IMR-90 (cell line): Measurements from ENCODE around the gene RASL10A. TPM values are rescaled to one million over a fixed set of nuclear protein-coding genes. Genes with fewer than 3 reads are reported as not detected.

ENCODE experiments used
- ATAC-seq: fragments of 200-7000 bp; cut with Tn5 transposase; 2 replicates; pipeline ENCODE4 v1.9.1; 2020; ENCODE audit warnings: low read depth, mild to moderate bottlenecking, moderate library complexity
- BruUV-seq: library from RNA; stranded (reverse); fragments of 400-500 nt; replicated peaks from 2 replicates; lab custom pipeline; 2021; lab: Mats Ljungman, UMichigan
- CTCF ChIA-PET: fragments of 300-600 bp; formaldehyde crosslinking; extraction: SDS; loops from one replicate; lab custom pipeline; 2021; ENCODE audit warnings: antibody characterized with exemption; lab: Yijun Ruan, JAX
- POLR2A ChIA-PET: fragments of 300-600 bp; sonication (Branson Sonifier 250); formaldehyde crosslinking; loops from one replicate; lab custom pipeline; 2022; ENCODE audit warnings: antibody characterized with exemption; ENCODE audit not compliant: unreplicated experiment; lab: Charles Lee
- DNase-seq: peaks from one replicate; pipeline ENCODE4 v3.0.0; 2013
- H2AFZ ChIP-seq: replicated peaks from 2 replicates; pipeline ENCODE3; 2013; ENCODE audit warnings: low read length, mild to moderate bottlenecking; ENCODE audit not compliant: poor library complexity
- H2AK5ac ChIP-seq: 2 replicates; pipeline ENCODE4 v1.6.1; 2013; ENCODE audit warnings: low read depth, low read length, inconsistent platforms
- H2AK9ac ChIP-seq: replicated peaks from 2 replicates; pipeline ENCODE3; 2013; ENCODE audit warnings: mild to moderate bottlenecking, low read depth, low read length, moderate library complexity; ENCODE audit not compliant: poor library complexity
- H2BK120ac ChIP-seq: 2 replicates; pipeline ENCODE4 v1.6.1; 2013; ENCODE audit warnings: low read depth, low read length, inconsistent platforms
- H2BK15ac ChIP-seq: 3 replicates; pipeline ENCODE4 v1.6.1; 2013; ENCODE audit warnings: low read depth, low read length, inconsistent platforms
- H2BK20ac ChIP-seq: 2 replicates; pipeline ENCODE4 v1.6.1; 2013; ENCODE audit warnings: low read depth, mild to moderate bottlenecking, inconsistent platforms, low read length, moderate library complexity
- H2BK5ac ChIP-seq: 2 replicates; pipeline ENCODE4 v1.6.1; 2013; ENCODE audit warnings: mild to moderate bottlenecking, low read depth, low read length, inconsistent platforms; ENCODE audit not compliant: poor library complexity, severe bottlenecking
- H3K14ac ChIP-seq: replicated peaks from 2 replicates; pipeline ENCODE4 v1.6.1; 2013; ENCODE audit warnings: low read depth, low read length, inconsistent platforms
- H3K18ac ChIP-seq: 2 replicates; pipeline ENCODE4 v1.6.1; 2013; ENCODE audit warnings: low read depth, low read length, control low read depth
- H3K23ac ChIP-seq: 2 replicates; pipeline ENCODE4 v1.6.1; 2013; ENCODE audit warnings: low read depth, low read length, inconsistent platforms
- H3K27ac ChIP-seq: 2 replicates; pipeline ENCODE4 v1.5.1; 2013; ENCODE audit warnings: mild to moderate bottlenecking, control low read depth, low read length; ENCODE audit not compliant: insufficient read depth
- H3K27me3 ChIP-seq: 2 replicates; pipeline ENCODE4 v1.6.1; 2013; ENCODE audit warnings: low read length; ENCODE audit not compliant: control insufficient read depth, insufficient read depth
- H3K36me3 ChIP-seq: 2 replicates; pipeline ENCODE4 v1.6.1; 2013; ENCODE audit warnings: low read length, mixed read lengths; ENCODE audit not compliant: control insufficient read depth, insufficient read depth
- H3K4ac ChIP-seq: 2 replicates; pipeline ENCODE4 v1.6.1; 2013; ENCODE audit warnings: low read depth, low read length, inconsistent platforms
- H3K4me1 ChIP-seq: 2 replicates; pipeline ENCODE4 v1.6.1; 2013; ENCODE audit warnings: low read length, mixed read lengths; ENCODE audit not compliant: control insufficient read depth, insufficient read depth
- H3K4me2 ChIP-seq: 2 replicates; pipeline ENCODE4 v1.6.1; 2013; ENCODE audit warnings: low read depth, mild to moderate bottlenecking, control low read depth, low read length, moderate library complexity
- H3K4me3 ChIP-seq: 2 replicates; pipeline ENCODE4 v1.5.1; 2013; ENCODE audit warnings: low read depth, mild to moderate bottlenecking, control low read depth, low read length, moderate library complexity; ENCODE audit not compliant: insufficient read depth
- H3K56ac ChIP-seq: 2 replicates; pipeline ENCODE4 v1.6.1; 2013; ENCODE audit warnings: low read length, inconsistent platforms; ENCODE audit not compliant: insufficient read depth; ENCODE audit errors: extremely low read depth
- H3K79me1 ChIP-seq, 2 experiments: 2 replicates each; pipeline ENCODE4 v1.6.1; 2013; ENCODE audit warnings: low read length in 2 of 2, inconsistent platforms in 1 of 2, low read depth in 1 of 2
- H3K9ac ChIP-seq: 2 replicates; pipeline ENCODE4 v1.6.1; 2013; ENCODE audit warnings: low read depth, low read length, control low read depth
- H3K9me1 ChIP-seq: 2 replicates; pipeline ENCODE4 v1.6.1; 2013; ENCODE audit warnings: low read length, inconsistent platforms; ENCODE audit not compliant: insufficient read depth
- H3K9me3 ChIP-seq: 2 replicates; pipeline ENCODE4 v1.6.1; 2013; ENCODE audit warnings: low read length; ENCODE audit not compliant: control insufficient read depth, insufficient read depth
- H4K20me1 ChIP-seq: 2 replicates; pipeline ENCODE4 v1.6.1; 2013; ENCODE audit warnings: low read length, inconsistent platforms; ENCODE audit not compliant: insufficient read depth
- H4K5ac ChIP-seq: 2 replicates; pipeline ENCODE4 v1.6.1; 2013; ENCODE audit warnings: mild to moderate bottlenecking, low read depth, low read length, control low read depth
- H4K8ac ChIP-seq, 2 experiments: 2 replicates each; pipeline ENCODE4 v1.6.1; 2013; ENCODE audit warnings: low read depth in 2 of 2, low read length in 2 of 2, control low read depth in 1 of 2, inconsistent platforms in 1 of 2
- H4K91ac ChIP-seq: 2 replicates; pipeline ENCODE4 v1.6.1; 2013; ENCODE audit warnings: low read depth, low read length, inconsistent platforms; ENCODE audit not compliant: insufficient read depth
- BHLHE40 ChIP-seq: fragments of 150-350 bp; IDR thresholded peaks from 2 replicates; pipeline ENCODE4 v1.6.1; 2016; ENCODE audit warnings: mild to moderate bottlenecking, low read depth, low read length
- CTCF ChIP-seq: conservative IDR thresholded peaks from 2 replicates; pipeline ENCODE4 v1.5.1; 2012; ENCODE audit warnings: mild to moderate bottlenecking, low read depth, low read length, improper control_type of control experiment
- NFE2L2 ChIP-seq: fragments of 150-350 bp; IDR thresholded peaks from 2 replicates; pipeline ENCODE4 v1.6.1; 2016; ENCODE audit warnings: low read depth, mild to moderate bottlenecking, low read length
- RCOR1 ChIP-seq: IDR thresholded peaks from 2 replicates; pipeline ENCODE4 v1.6.1; 2012; ENCODE audit warnings: mild to moderate bottlenecking, low read length, improper control_type of control experiment; ENCODE audit not compliant: insufficient replicate concordance
- RFX5 ChIP-seq: IDR thresholded peaks from 2 replicates; pipeline ENCODE4 v1.8.0; 2012; ENCODE audit warnings: low read depth, mild to moderate bottlenecking, low read length, moderate library complexity
- USF2 ChIP-seq: fragments of 150-350 bp; IDR thresholded peaks from 2 replicates; pipeline ENCODE4 v1.6.1; 2017; ENCODE audit warnings: mild to moderate bottlenecking, antibody characterized with exemption, low read length, low read depth
- WGBS, 2 experiments: methylation state at CpG; one replicate each; pipeline versions ENCODE4 v1.1.5 to v1.1.7; 2013; ENCODE audit warnings: missing lambda C conversion rate in 2 of 2; ENCODE audit not compliant: insufficient read length in 1 of 2; ENCODE audit errors: extremely low coverage in 2 of 2; 5-methylcytosine and 5-hydroxymethylcytosine counted together
- dilution Hi-C: fragments of 300-500 bp; cut with HindIII; formaldehyde crosslinking; loops from one replicate; pipeline ENCODE4 v1.14.3; 2018; ENCODE audit warnings: low sequenced_read_pairs; ENCODE audit not compliant: unreplicated experiment
- in situ Hi-C: fragments of 300-500 bp; cut with MboI; formaldehyde crosslinking; loops from 3 replicates; pipeline ENCODE4 v1.14.3; 2019; ENCODE audit warnings: low sequenced_read_pairs, inconsistent platforms, mixed read lengths
- intact Hi-C: fragments of 100-400 bp; cut with micrococcal nuclease; formaldehyde crosslinking; loops from 2 replicates; pipeline ENCODE4 v1.10.0; 2022
- polyA plus RNA-seq, 3 experiments: library from polyadenylated mRNA; depleted of rRNA; stranded (reverse); fragments of >200 nt; gene quantifications; 2 replicates each; pipeline ENCODE4 v1.2.3, GENCODE V29; 2012; ENCODE audit warnings: low replicate concordance in 1 of 3
- total RNA-seq: library from RNA; depleted of rRNA; stranded (reverse); fragments of >200 nt; gene quantifications from 2 replicates; pipeline ENCODE4 v1.2.3, GENCODE V29; 2012

Gene RASL10A
- total and polyA plus RNA-seq, 2 of the 4 experiments (the other 2 are of a cell fraction) = 0.26 TPM; not detected in 1

- Histone ChIP-seq H4K91ac (no peak overlapping the region), H4K5ac (no peak overlapping the region), H3K4me1 (peaks cover 11% of the 10 kb centered on the region), H2AK9ac (no peak overlapping the region), H3K9ac (no peak overlapping the region), H3K36me3 (peaks cover 2% of the 10 kb centered on the region; the same call in 1 of the 2 replicates), H2BK120ac (no peak overlapping the region), H3K79me1 (peaks cover 0 to 31% of the 10 kb centered on the region in 2 experiments; a peak in 3 of 4 replicates), H3K56ac (no peak overlapping the region), H3K23ac (no peak overlapping the region), H2AFZ (no peak overlapping the region), H3K27ac (no peak overlapping the region), H2BK20ac (no peak overlapping the region), H4K20me1 (peaks cover 31% of the 10 kb centered on the region), H3K4ac (no peak overlapping the region), H3K9me1 (0 out of 2 replicates have a peak, but pooled peaks cover 5% of the 10 kb centered on the region), H3K18ac (no peak overlapping the region), H2BK15ac (no peak overlapping the region), H3K4me3 (no peak overlapping the region), H2AK5ac (no peak overlapping the region), H3K27me3 (peaks cover 44% of the 10 kb centered on the region), H4K8ac (no peak overlapping the region), H3K9me3 (no peaks in the 10 kb centered on the region), H3K14ac (no peak overlapping the region), H2BK5ac (no peak overlapping the region), H3K4me2 (no peak overlapping the region)
- TF ChIP-seq USF2 (peak; percentile 66; the same call in 1 of the 2 replicates), NFE2L2 (no peak), RCOR1 (no peak), RFX5 (no peak), CTCF (peak; percentile 49), BHLHE40 (peak; percentile 69)
- WGBS, 2 experiments = 33% methylated on average over 18 of the region's 44 CpGs; no CpG with 5 or more reads in 1 of the 2 experiments
- intact Hi-C loops = no loop called here
- ATAC-seq (no peak), DNase-seq (no peak)
- dilution Hi-C loops = no loop called here
- in situ Hi-C loops = no loop called here
- CTCF ChIA-PET = interaction anchor here (0.9 kb wide), 1 partner anchor 8 kb away, joined by 3 read pairs; no protein-coding TSS in a partner anchor
- POLR2A ChIA-PET = interaction anchor here (0.6 kb wide), 1 partner anchor 1267 kb away, joined by 3 read pairs; no protein-coding TSS in a partner anchor
- no TSS peak for BruUV-seq
These were observed 2.3 kb downstream of the RASL10A start for GRCh38 chr22:29313126-29313575.
